GOT3 (cell line): ENCODE results near the gene ANKRD11.
"Not testable (repeated sequence)": the region's sequence is repeated elsewhere in the genome, so short reads cannot be mapped to it uniquely, and the experiment has no call there.

Source experiments
- DNase-seq: peaks from one replicate; lab custom pipeline; 2025; ENCODE audit warnings: mixed read lengths; lab: John Stamatoyannopoulos, UW

The ANKRD11 gene

GRCh38 chr16:89428605-89429004 lies 61.8 kb downstream of the ANKRD11 start:
- DNase-seq: not testable (repeated sequence)

- DNase-seq: no peak
These were observed 63.4 kb downstream of the ANKRD11 start for GRCh38 chr16:89426736-89427530.

DNA sequence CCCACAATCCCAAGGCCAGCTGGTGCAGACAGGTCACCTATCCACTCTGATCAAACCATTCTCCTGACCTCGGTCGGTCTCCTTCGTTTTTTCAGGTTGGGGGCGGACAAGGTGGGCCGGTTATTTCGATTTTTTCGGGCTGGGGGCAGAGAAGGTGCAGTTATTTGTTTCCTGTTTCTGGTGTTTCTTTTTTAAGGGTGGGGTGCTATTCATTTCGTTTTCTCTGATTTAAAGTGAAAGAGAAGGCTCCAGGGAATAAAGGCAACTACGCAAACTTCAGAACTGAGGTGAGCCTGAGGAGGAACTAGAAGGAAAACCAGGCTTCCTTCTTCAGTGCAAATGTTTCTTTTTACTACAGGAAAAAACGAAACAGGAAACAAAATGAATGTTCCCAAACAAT lies 64.8 kb downstream of the ANKRD11 start:
- no peak for DNase-seq

- no peak for DNase-seq
These were observed 66.6 kb downstream of the ANKRD11 start for GRCh38 chr16:89423681-89424260.

- DNase-seq: no peak
These were observed 67.3 kb downstream of the ANKRD11 start for GRCh38 chr16:89422905-89423630.

DNA sequence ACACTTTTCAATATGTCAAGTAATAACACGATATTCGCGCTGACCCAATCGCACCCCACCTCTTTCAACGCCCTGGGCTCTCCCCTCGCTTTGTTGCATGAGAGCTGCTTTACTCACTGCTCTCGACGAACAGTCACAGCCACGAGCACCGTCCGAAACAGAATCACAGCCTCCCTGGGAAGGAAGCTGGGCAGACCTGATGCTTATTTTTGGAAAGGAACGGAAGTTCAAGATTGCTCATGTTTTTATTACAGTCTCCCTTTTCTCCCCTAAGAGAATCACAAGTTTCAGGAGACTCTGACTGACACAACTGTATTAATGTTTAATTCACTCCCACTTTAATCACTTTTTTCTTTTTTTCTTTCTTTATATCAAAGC lies 67.8 kb downstream of the ANKRD11 start:
- no peak for DNase-seq

- DNase-seq: not testable (repeated sequence)
These were observed 69.1 kb downstream of the ANKRD11 start for GRCh38 chr16:89421300-89421699.

DNA sequence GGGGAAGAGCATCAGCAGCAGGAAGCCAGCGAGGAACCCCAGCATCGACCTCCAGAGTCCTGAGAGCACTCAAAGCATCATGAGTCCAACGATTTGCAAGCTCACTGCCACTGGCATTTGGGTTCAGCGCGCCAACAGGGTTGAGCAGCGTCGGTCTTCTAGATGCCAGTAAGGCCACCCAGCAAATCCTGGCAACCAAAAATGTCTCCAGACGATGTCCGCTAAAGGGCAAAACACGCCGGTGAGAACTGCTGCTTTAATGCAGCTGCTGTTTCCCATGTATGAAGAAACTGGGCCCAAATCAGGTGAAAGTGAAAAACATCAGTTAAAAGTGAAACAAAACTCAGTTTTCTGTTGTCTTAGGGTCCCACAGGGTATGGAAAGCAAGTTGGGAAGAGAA lies 70.2 kb downstream of the ANKRD11 start:
- no peak for DNase-seq

GRCh38 chr16:89418352-89418751 lies 72.0 kb downstream of the ANKRD11 start:
- DNase-seq: no peak

GRCh38 chr16:89417352-89417751 lies 73.0 kb downstream of the ANKRD11 start:
- DNase-seq: no peak

DNA sequence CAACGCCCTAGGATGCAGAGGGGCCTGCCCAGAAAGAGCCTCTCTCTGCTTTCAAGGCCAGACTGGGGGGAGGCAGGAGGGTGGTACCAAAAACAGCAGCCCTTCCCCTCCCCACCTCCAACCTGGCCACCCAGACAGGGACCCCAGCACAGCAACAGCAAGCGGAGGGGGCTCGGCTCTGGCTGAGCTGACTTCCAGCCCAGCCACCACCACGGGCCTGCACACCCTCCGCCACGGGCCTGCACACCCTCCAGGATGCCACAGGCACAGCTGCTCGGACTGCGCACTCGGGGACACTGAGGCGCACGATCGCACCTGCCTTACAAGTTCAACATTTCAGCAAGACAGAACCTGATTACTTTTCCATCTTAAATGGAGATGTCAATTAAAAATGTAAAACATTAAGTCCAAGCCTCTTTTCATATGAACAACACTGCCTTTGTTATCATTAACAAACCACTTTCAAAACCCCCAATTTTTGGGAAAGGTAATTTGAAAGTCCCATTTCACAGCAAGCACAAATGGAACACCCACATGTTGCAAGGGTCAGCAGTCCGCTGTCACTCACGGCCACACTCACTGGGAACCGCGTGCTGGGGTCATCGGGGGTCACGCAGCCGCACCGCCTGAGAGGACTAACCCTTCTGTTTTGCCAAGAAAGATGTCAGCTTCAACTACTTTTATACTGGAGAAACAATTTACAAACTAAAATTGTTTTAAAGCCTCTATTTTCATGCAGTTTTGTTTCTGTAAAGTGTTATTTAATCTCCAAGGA lies 76.4 kb downstream of the ANKRD11 start:
- DNase-seq: no peak

DNA sequence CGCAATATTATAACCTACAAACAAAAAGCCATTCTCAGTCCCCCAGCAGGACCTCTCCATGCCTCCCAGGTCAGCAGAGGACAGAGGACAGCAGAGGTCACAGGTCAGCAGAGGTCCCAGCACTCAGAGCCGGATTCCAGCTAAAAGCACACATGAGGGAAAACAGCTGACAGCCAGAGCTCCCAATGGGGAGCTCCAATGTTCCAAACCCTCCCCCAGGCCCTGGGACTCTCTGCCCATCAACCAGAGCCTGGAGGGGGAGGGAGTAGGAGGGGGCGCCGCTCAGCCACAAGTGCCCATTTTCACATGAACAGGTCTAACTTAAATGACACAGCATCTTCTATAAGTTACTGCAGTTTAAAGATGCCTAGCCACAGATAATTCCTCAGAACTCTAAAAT lies 77.5 kb downstream of the ANKRD11 start:
- DNase-seq: no peak

- no peak for DNase-seq
These were observed 79.0 kb downstream of the ANKRD11 start for GRCh38 chr16:89411335-89411850.

GRCh38 chr16:89410794-89411309 lies 79.5 kb downstream of the ANKRD11 start:
- no peak for DNase-seq

DNA sequence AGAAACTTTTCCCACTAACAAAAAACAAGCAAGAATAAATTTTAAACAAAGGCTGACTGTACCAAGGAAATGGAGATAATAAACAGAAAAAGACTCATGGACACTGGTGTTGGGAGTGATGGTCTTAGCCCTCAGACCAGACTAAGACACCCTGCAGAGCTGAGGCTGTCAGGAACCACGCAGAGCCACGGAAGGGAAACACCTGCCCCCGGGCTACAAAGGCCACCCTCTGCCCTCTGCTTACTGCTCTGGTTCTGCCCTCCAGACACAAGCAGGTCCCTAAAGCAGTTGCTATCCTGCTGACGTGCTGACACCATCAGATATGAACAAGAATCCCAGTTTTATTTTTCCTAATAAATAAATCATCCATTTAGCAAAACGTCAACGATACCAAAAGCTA lies 80.0 kb downstream of the ANKRD11 start:
- no peak for DNase-seq

- DNase-seq: no peak
These were observed 81.1 kb downstream of the ANKRD11 start for GRCh38 chr16:89409161-89409711.

GRCh38 chr16:89408315-89408714 lies 82.0 kb downstream of the ANKRD11 start:
- DNase-seq: no peak

DNA sequence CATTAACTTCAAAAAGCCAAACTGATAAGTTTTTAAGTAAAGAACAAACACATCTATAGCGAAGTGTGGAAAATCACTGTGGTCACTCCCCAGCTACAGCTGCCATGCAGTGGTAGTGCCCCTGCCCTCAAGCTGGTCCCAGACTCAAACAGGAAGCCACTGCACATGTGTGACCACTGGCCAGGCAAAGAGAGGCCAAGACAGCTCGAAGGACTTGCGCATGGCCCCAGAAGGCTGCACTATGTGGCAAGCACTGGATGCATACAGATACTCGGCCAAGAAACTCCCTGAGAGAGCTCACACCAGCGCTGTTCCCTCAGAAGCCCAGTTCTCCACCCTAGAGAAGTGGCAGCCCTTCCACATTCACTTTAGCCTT lies 82.4 kb downstream of the ANKRD11 start:
- DNase-seq: no peak

DNA sequence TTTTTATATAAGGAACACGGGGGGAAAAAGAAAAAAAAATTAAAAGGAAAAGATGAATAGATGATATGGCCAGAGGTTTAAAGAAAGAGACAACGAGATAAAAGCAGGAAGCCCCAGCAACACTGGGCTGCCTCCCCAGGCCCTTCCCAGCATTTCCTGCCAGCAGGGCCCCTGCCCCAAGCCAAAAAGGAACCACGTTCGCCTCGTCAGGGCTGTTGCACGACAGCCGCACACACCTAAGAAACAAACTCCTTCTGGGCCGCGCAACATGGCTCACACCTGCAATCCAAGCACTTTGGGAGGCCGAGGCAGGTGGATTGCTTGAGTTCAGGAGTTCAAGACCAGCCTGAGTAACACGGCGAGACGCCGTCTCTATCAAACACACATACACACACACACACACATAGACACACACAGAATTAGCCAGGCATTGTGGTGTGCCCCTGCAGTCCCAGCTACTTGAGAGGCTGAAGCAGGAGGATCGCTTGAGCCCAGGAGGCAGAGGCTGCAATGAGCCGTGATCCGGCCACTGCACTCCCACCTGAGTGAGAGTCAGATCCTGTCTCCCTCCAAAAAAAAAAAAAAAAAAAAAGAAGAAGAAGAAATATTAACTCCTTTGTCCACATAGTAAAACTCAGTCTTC lies 83.0 kb downstream of the ANKRD11 start:
- no peak for DNase-seq

- no peak for DNase-seq
These were observed 84.0 kb downstream of the ANKRD11 start for GRCh38 chr16:89406277-89406888.

- DNase-seq: no peak
These were observed 85.8 kb downstream of the ANKRD11 start for GRCh38 chr16:89404561-89404960.
